ENCODE results near the gene APMAP.

DNA sequence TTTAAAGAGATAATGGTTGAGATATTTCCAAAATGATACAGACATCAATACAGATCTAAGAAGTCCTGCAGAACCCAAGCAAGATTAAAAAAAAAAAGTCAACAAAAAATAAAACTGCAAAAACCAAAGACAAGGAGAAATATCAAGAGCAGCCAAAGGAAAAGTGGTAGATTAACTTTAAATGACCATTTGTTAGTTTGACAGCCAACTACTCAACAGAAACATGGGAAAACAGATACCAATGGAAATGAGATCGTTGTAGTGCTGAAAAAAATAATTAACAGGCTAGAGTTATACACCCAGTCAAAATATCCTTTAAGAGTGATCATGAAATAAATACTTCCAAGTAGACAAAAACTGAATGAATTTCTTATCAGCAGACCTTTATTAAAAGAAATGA, 10.5 kb upstream of the APMAP start:
- TF ChIP-seq POLR2AphosphoS5 (IDR thresholded peaks at IDR 0.05): no peak
- TF ChIP-seq, protein P1, sequence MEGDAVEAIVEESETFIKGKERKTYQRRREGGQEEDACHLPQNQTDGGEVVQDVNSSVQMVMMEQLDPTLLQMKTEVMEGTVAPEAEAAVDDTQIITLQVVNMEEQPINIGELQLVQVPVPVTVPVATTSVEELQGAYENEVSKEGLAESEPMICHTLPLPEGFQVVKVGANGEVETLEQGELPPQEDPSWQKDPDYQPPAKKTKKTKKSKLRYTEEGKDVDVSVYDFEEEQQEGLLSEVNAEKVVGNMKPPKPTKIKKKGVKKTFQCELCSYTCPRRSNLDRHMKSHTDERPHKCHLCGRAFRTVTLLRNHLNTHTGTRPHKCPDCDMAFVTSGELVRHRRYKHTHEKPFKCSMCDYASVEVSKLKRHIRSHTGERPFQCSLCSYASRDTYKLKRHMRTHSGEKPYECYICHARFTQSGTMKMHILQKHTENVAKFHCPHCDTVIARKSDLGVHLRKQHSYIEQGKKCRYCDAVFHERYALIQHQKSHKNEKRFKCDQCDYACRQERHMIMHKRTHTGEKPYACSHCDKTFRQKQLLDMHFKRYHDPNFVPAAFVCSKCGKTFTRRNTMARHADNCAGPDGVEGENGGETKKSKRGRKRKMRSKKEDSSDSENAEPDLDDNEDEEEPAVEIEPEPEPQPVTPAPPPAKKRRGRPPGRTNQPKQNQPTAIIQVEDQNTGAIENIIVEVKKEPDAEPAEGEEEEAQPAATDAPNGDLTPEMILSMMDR (IDR thresholded peaks at IDR 0.05): no peak

All from prostate gland (tissue), 2 donors.